NCI-H146 treated with DMSO at 0.1 percent for 48 hours (cell line): ENCODE data around the gene OR6N1.

Experiments
- DNase-seq: peaks from one replicate; lab custom pipeline; 2025; ENCODE audit not compliant: unreplicated experiment; lab: John Stamatoyannopoulos, UW

Gene OR6N1, protein sequence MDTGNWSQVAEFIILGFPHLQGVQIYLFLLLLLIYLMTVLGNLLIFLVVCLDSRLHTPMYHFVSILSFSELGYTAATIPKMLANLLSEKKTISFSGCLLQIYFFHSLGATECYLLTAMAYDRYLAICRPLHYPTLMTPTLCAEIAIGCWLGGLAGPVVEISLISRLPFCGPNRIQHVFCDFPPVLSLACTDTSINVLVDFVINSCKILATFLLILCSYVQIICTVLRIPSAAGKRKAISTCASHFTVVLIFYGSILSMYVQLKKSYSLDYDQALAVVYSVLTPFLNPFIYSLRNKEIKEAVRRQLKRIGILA

DNA sequence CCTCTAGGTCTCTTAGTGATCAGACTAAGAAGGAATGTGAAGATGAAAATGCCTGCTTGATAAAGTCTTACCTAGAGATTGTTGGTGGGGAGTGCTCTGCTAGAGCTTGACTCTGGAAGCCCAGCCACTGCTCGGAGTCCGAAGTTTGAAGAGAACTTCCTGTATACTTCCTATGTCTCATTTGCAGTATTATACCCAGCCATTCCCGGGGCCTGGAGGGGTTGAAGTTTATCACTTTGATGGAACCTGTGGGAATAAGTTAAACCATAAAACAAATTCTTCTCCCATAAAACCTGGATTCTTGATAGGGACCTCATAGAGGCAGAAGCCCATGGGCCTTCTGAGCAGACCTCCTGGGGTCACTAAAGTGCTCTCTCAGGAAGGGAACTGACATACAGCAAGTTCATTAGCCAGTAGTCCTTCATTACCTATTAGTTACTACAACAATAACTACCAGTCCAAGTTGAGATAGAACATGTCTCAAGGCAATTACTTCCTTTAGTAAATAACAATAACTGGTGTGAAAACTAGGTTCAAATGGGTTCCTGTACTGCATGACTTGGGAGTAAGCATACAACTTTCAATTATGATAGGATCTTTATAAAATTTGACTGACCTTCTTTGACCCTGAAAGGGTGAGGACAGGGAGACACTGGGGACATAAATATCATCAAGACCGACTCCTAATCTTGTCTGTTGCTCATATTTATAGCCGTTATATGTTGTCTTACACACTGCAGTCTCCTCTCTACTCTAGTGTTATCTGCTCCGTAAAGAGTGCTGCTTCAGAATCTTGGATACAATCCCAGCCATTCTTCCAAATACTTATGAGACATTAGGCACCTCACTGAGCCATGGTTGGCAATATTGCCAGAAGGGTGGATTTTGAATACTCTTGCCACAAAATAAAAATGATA is at the start of gene OR6N1:
Gene OR6N1 (minus strand): TSS at position 246 of the 917 bp plus-strand sequence. CDS start 5,513 bp downstream, outside the sequence.
- DNase-seq = no peak

- DNase-seq = no peak
Measured at GRCh38 chr1:158821723-158822122, 49.7 kb upstream of the OR6N1 start.

GRCh38 chr1:158819461-158820443 is 47.8 kb upstream of the OR6N1 start:
- DNase-seq = no peak

- no peak for DNase-seq
Measured at GRCh38 chr1:158818975-158819431, 47.0 kb upstream of the OR6N1 start.

DNA sequence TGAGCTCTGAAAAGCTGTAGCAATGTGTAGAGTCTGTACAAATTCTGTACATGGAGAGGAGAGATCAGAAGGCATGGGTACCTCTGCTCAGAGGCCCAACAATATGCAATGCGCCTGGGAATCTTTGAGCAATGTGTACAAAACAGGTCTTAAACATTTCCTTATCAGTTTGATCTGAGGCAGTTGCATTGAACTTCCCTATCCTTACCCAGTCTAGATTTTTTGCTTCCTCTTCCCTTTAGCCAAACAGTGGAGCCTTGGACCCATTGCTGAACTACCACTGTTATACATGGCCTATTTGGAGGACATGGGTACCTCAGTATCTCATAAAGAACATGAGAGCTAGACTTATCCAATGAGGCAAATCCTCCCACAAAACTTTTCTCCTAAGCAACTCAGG is 46.6 kb upstream of the OR6N1 start:
- DNase-seq = no peak

DNA sequence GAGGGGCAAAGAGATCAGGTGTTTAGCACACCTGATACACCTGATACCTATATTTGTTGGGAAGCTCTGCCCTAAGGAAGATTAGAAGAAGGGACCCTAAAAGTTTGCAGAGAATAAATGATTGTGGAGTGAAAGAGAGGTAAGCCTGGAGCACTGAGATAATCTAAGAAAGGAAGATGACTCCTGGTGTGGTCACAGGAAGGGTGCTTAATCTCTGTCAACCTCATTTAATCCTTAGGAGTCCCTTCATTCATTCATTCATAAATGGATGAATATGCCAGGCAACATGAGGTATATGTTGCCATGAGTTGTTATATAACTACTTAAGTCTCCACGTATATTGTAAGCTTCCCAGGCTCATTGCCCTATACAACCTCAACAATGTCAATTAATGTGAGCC is 43.0 kb upstream of the OR6N1 start:
- no peak for DNase-seq

GRCh38 chr1:158813164-158813563 is 41.2 kb upstream of the OR6N1 start:
- DNase-seq = no peak

- DNase-seq = no peak
Measured at GRCh38 chr1:158812336-158812735, 40.3 kb upstream of the OR6N1 start.

GRCh38 chr1:158810311-158810710 is 38.3 kb upstream of the OR6N1 start:
- DNase-seq = no peak

DNA sequence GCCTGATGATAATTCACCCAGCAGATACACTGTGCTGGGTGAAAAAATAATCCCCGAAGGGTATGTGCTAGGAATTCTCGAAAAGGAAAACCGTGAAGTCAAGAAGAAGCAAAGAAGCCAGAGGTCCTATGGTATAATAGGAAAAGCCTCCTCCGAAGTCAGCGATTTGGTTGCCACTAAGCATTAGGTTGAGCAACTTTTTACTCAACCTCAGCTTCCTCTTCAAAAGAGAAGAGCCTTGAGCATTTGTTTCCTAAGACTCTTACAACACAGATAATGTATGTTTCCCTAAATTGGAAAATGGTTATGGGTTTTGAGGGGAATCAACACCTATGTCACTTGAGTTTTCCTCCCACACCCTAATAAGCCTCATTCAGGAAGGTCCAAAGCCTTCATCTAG is 37.9 kb upstream of the OR6N1 start:
- DNase-seq = no peak

GRCh38 chr1:158809256-158809655 is 37.3 kb upstream of the OR6N1 start:
- no peak for DNase-seq

DNA sequence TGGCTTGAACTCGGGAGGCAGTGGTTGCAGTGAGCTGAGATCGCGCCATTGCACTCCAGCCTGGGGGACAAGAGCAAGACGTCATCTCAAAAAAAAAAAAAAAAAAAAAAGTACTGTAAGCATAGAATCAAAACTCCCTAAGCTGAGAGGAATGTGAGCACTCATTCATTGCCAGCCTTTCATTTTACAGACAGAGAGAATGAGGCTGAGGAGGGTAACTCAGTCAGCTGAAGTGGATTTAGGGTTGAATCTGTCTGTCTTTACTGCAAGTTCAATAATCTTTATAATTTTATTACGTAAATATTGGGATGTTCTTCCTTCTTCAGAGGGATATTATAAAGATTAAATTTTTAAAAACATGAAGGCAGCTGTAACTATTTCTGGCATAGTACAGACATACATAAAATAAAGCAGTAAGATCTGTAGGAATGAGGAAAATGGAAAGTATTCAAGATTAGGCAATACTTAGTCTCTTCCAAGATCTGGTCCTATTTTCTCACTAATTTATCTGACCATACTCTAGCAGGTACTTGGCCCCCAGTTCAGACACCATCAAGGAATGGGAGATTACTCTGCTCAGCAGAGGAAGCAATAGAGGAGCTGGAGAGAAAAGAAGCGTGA is 35.0 kb upstream of the OR6N1 start:
- DNase-seq = no peak

- DNase-seq = no peak
Measured at GRCh38 chr1:158803678-158804077, 31.7 kb upstream of the OR6N1 start.

DNA sequence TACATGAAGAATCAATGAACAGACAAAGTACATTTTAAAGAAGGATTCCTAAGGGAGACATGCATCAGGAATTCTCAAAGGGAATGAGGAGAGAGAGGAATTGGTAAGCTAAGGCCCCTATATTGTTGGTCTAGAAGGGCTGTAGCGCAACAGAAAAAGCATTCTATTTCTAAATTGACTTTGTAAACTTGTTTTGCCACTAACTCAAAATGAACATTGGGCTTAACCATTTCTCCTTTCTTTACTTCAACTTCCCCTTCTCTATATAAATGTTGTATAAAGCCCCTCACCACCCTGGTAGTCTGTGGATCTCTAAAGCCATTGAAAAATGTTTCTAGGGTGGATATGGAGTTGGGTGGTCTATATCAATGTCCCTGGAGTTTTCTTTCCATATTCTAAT is 29.4 kb upstream of the OR6N1 start:
- no peak for DNase-seq

- no peak for DNase-seq
Measured at GRCh38 chr1:158800526-158800925, 28.5 kb upstream of the OR6N1 start.

DNA sequence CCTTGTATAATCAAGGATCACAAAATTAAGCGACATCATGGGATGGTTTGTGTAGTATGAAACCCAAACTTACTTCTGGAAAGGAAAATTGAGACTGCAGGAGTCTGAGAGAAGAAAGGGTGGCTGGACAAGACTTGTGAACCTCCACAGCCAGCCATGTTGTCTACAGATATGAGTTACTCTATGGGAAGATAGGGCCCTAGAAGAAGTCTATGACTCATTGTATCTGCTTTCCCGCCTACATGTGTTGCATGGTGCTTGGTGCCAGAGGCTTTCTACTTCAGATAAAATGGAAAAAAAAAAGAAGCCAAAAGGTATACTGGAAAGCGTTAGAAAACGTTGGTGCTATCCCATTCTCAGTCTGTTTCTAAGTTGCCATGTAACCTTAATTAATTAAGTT is 27.7 kb upstream of the OR6N1 start:
- no peak for DNase-seq

DNA sequence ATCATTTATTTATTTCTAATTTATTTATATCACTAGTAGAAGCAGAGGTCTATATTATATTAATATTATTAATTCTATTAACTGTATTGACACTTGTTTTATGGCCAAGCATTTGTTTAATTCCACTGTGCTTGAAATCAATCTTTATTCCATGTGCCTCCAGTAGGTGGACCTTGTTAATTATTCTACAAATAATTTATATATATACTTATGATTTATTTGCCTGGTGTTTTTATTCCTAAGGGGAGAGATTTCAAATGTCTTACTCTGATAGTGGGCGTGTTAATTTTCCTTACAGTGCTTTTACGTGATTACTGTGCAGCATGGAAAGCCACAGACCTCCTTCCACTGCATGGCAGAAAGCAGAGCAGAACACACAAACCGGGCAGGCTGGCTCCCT is 26.5 kb upstream of the OR6N1 start:
- DNase-seq = no peak

DNA sequence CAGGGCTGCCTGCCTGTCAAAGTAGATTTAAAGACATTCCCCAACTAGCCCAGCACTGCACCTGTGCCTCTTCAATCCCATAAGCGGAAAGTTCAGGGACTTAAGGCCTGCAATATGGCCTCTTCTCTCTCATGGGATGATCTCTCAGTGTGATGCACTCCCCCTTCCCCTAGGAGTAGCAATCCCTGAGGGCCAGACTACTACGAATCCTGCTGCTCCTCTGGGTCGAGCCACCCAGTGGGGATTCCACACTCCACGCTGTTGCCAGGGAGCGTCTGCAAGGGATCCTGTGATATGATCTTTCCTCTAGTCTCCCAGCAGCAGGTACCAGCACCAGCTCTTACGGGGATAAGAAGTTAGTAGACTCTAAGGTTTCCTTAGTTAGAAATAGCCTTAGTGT is 22.3 kb upstream of the OR6N1 start:
- DNase-seq = no peak

GRCh38 chr1:158793604-158794003 is 21.6 kb upstream of the OR6N1 start:
- DNase-seq = no peak

DNA sequence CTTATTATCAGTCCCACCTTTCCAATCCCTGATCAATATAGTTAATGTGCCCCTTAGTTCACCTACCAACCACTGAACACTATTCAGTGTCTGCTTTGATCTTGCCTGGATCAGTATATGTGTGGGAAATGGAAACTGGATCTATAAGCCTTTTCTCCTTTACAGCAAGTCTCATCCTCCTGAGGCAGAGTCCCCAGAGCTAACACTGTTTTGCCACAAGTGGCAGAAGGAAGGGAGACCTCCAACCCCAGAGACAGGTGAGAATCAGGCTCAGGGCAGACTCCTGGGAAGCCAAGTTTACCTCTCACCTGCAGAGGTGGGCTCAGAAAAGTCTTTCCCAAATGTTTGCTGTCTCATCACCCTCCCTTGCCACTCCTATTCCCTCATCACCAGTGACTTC is 9.1 kb upstream of the OR6N1 start, which contains the start of gene OR6N2:
Gene OR6N2 (minus strand): TSS at position 101 of the 400 bp plus-strand sequence. CDS start 3,569 bp downstream, outside the sequence.
- DNase-seq = no peak
